Astrocyte (in vitro differentiated cells and primary cell): ENCODE data around the gene CD151. TPM values are rescaled to one million over a fixed set of nuclear protein-coding genes. Genes with fewer than 3 reads are reported as not detected.

Source experiments
- DNase-seq: peaks from one replicate; pipeline ENCODE4 v3.0.0-alpha.2; 2010; ENCODE audit warnings: low read depth
- FAIRE-seq: peaks from 2 replicates; lab custom pipeline; 2011; peaks lifted over from hg19 to GRCh38; lab: Jason Lieb, UNC
- H2AFZ ChIP-seq: 2 replicates; pipeline ENCODE4 v1.6.0; 2012; ENCODE audit warnings: low read depth, low read length, inconsistent platforms
- H3K27ac ChIP-seq: 2 replicates; pipeline ENCODE4 v1.5.1; 2011; ENCODE audit warnings: low read depth, low read length, inconsistent platforms
- H3K27me3 ChIP-seq: 2 replicates; pipeline ENCODE4 v1.6.0; 2011; ENCODE audit warnings: low read length, inconsistent platforms; ENCODE audit not compliant: insufficient read depth
- H3K36me3 ChIP-seq: 2 replicates; pipeline ENCODE4 v1.5.1; 2011; ENCODE audit warnings: low read length, inconsistent platforms; ENCODE audit not compliant: insufficient read depth
- H3K4me1 ChIP-seq: 2 replicates; pipeline ENCODE4 v1.5.1; 2011; ENCODE audit warnings: low read length, inconsistent platforms; ENCODE audit not compliant: insufficient read depth
- H3K4me2 ChIP-seq: 2 replicates; pipeline ENCODE4 v1.6.0; 2012; ENCODE audit warnings: low read length, inconsistent platforms
- H3K4me3 ChIP-seq: 2 replicates; pipeline ENCODE4 v1.5.1; 2011; ENCODE audit warnings: low read depth, mild to moderate bottlenecking, low read length, inconsistent platforms; ENCODE audit not compliant: insufficient read depth
- H3K79me2 ChIP-seq: 2 replicates; pipeline ENCODE4 v1.6.0; 2012; ENCODE audit warnings: mild to moderate bottlenecking, low read length, inconsistent platforms; ENCODE audit not compliant: insufficient read depth
- H3K9ac ChIP-seq: 2 replicates; pipeline ENCODE4 v1.6.0; 2012; ENCODE audit warnings: mild to moderate bottlenecking, low read length, inconsistent platforms
- H3K9me3 ChIP-seq: 2 replicates; pipeline ENCODE4 v1.5.1; 2012; ENCODE audit warnings: low read depth, mild to moderate bottlenecking, low read length, inconsistent platforms; ENCODE audit not compliant: insufficient read depth
- H4K20me1 ChIP-seq: 2 replicates; pipeline ENCODE4 v1.6.0; 2012; ENCODE audit warnings: low read length, inconsistent platforms; ENCODE audit not compliant: insufficient read depth
- H3K27ac Mint-ChIP-seq: one replicate; pipeline ENCODE4 v1.8.0; 2021; ENCODE audit warnings: mild to moderate bottlenecking, mixed read lengths; ENCODE audit not compliant: unreplicated experiment
- H3K27me3 Mint-ChIP-seq: one replicate; pipeline ENCODE4 v1.8.0; 2021; ENCODE audit warnings: low read depth, mixed read lengths; ENCODE audit not compliant: unreplicated experiment
- H3K36me3 Mint-ChIP-seq: one replicate; pipeline ENCODE4 v1.8.0; 2021; ENCODE audit warnings: low read depth, mixed read lengths; ENCODE audit not compliant: unreplicated experiment
- H3K4me1 Mint-ChIP-seq: one replicate; pipeline ENCODE4 v1.8.0; 2021; ENCODE audit warnings: low read depth, mixed read lengths; ENCODE audit not compliant: unreplicated experiment
- H3K4me3 Mint-ChIP-seq: one replicate; pipeline ENCODE4 v1.8.0; 2021; ENCODE audit warnings: mild to moderate bottlenecking, moderate library complexity, mixed read lengths; ENCODE audit not compliant: unreplicated experiment
- H3K9me3 Mint-ChIP-seq: one replicate; pipeline ENCODE4 v1.8.0; 2021; ENCODE audit warnings: mild to moderate bottlenecking, mixed read lengths; ENCODE audit not compliant: unreplicated experiment
- EZH2 ChIP-seq: IDR thresholded peaks from 2 replicates; pipeline ENCODE4 v1.6.1; 2012; ENCODE audit warnings: mild to moderate bottlenecking, low read length, inconsistent platforms; ENCODE audit not compliant: insufficient read depth
- total RNA-seq: library from RNA; stranded (reverse); gene quantifications from 2 replicates; pipeline ENCODE4 v1.2.1, GENCODE V29; 2021
- TF ChIP-seq, protein P1 (sequence below): IDR thresholded peaks from 2 replicates; pipeline ENCODE4 v1.5.1; 2011; ENCODE audit warnings: low read depth, mild to moderate bottlenecking, inconsistent platforms, low read length, moderate library complexity; ENCODE audit not compliant: insufficient read depth

CD151 gene
- total RNA-seq, 1 donor from 2014 or later, result 421 TPM

DNA sequence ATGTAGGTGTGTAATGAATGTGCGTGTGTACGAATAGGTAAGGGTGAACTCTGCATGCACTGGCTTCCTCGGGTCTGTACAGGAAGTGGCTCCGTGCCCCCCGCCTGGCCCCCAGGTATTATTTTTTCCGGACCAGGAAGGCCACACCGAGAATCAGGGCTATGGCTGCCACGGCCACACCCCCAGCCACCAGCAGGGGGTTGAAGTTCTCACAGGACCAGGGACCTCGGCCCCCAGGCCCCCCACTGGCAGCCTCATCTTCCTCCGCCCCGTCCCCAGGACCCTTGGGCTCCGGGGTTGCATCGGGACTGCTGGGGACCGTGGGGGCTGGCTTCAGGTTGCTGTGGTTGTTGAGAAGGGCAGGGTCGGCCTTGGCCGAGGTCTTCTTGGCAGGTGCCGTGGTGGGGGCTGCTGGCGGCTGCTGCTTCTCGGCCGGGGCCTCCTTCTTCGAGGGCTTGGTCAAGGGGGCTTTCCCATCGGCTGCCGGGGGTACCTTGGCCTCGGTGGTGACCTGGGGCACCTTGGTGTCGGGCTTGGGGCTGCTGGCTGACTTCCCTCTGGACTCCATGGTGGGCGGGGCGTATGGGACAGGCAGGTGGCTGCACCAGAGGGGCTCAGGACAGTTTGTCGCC lies 44.6 kb upstream of the CD151 start:
- DNase-seq (no peak), FAIRE-seq (no peak)
- no peaks in the 10 kb centered on the region for H3K36me3 ChIP-seq
- H3K9me3 ChIP-seq, result no peaks in the 10 kb centered on the region
- H3K4me1 ChIP-seq, result peaks cover 9% of the 10 kb centered on the region
- TF ChIP-seq, protein P1, sequence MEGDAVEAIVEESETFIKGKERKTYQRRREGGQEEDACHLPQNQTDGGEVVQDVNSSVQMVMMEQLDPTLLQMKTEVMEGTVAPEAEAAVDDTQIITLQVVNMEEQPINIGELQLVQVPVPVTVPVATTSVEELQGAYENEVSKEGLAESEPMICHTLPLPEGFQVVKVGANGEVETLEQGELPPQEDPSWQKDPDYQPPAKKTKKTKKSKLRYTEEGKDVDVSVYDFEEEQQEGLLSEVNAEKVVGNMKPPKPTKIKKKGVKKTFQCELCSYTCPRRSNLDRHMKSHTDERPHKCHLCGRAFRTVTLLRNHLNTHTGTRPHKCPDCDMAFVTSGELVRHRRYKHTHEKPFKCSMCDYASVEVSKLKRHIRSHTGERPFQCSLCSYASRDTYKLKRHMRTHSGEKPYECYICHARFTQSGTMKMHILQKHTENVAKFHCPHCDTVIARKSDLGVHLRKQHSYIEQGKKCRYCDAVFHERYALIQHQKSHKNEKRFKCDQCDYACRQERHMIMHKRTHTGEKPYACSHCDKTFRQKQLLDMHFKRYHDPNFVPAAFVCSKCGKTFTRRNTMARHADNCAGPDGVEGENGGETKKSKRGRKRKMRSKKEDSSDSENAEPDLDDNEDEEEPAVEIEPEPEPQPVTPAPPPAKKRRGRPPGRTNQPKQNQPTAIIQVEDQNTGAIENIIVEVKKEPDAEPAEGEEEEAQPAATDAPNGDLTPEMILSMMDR, result no peak
- H3K9me3 Mint-ChIP-seq, result no peaks in the 10 kb centered on the region
- H3K27me3 ChIP-seq, result no peaks in the 10 kb centered on the region
- no peaks in the 10 kb centered on the region for H3K36me3 Mint-ChIP-seq
- H3K4me3 Mint-ChIP-seq, result no peak overlapping the region
- H3K27me3 Mint-ChIP-seq, result no peaks in the 10 kb centered on the region
- no peak overlapping the region for H3K9ac ChIP-seq
- peaks cover 6% of the 10 kb centered on the region for H3K4me1 Mint-ChIP-seq
- no peak overlapping the region for H3K4me2 ChIP-seq
- H3K79me2 ChIP-seq, result no peaks in the 10 kb centered on the region
- no peak overlapping the region for H2AFZ ChIP-seq
- H3K27ac Mint-ChIP-seq, result no peak overlapping the region
- H3K4me3 ChIP-seq, result no peak overlapping the region
- H3K27ac ChIP-seq, result no peak overlapping the region
- H4K20me1 ChIP-seq, result peaks cover 21% of the 10 kb centered on the region

DNA sequence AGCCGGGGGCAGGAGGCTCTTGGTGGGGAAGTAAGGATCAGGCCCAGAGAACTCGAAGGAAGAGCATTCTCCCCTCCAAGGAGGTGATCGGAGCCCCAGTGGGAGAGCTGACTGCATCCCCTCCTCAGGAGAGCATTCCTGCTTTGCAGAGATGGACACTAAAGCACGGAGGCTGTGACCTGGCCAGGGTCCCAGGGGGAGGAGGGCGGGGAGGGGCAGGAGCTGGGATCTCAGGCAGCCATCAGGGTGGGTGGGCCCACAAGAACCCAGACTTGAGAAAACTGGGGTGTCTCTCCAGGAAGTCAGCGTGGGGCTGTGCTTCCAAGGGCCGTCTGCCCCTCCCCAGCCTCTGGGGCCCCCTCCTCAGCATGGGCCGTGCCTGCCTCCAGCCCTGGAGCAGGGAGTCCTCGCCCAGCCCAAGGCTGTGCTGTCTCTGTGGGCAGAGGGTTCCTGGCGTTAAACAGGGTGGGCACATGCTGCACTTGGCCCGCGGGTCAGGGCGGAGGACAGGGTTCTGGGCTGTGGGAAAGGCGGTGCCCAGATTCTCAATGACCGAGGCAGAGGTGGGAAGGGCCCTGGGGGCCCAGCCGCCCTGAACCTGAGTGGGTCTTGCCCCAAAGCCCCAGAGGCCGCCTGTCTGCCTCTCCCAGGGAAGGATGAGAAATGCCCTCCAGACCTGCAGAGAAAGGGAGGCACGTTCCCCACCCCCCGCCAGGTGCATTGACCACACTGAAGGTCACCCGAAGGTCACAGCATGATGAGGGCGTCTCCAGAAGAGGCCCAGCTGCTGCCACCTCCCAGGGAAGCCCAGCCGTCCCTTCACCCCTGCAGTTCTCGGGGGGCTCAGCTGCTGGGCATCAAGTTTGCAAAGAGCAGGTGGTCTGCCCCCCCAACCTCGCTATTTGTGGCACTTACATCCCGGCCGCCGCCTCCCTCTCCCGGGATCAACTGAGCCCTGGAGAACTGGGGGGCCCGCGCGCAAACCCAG lies 43.5 kb upstream of the CD151 start:
- no peaks in the 10 kb centered on the region for H3K36me3 ChIP-seq
- H4K20me1 ChIP-seq, result peaks cover 22% of the 10 kb centered on the region
- peak overlapping the region; percentile 23 for H3K4me3 ChIP-seq
- DNase-seq (no peak), FAIRE-seq (no peak)
- no peak overlapping the region for H3K9ac ChIP-seq
- H3K4me1 Mint-ChIP-seq, result no peaks in the 10 kb centered on the region
- H3K36me3 Mint-ChIP-seq, result peaks cover 2% of the 10 kb centered on the region
- H3K4me1 ChIP-seq, result no peaks in the 10 kb centered on the region
- TF ChIP-seq EZH2, result no peak
- TF ChIP-seq, protein P1, result no peak
- H3K9me3 Mint-ChIP-seq, result no peaks in the 10 kb centered on the region
- no peaks in the 10 kb centered on the region for H3K27me3 ChIP-seq
- H3K4me3 Mint-ChIP-seq, result no peak overlapping the region
- no peaks in the 10 kb centered on the region for H3K27me3 Mint-ChIP-seq
- H3K79me2 ChIP-seq, result no peaks in the 10 kb centered on the region
- no peaks in the 10 kb centered on the region for H3K9me3 ChIP-seq
- peak overlapping the region; percentile 18 for H3K27ac Mint-ChIP-seq
- no peak overlapping the region for H2AFZ ChIP-seq
- H3K27ac ChIP-seq, result no peak overlapping the region
- H3K4me2 ChIP-seq, result peak overlapping the region; percentile 55
